ENCODE results near the gene MEG3. TPM values are rescaled to one million over a fixed set of nuclear protein-coding genes. Genes with fewer than 3 reads are reported as not detected.

MEG3 gene
- total RNA-seq, 1 experiment from 2014 or later: 62.4 TPM

DNA sequence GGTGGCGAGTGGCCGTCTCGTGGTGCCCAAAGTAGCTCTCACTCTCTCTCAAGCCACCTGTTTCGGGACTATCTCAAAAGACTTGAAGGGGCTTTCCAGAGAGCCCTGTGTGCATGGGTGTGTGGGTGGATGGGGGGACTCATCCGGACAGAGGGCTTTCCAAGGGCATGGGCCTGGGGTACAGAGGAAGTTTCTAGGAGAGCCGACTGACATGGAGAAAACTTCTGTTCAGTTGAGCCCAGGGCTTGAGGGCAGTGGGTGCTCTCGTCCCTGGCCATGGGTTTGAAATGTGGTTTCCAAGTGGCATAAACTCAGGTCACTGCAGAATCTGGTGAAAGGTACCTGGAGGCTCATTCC lies 47.4 kb upstream of the MEG3 start:
- Histone ChIP-seq H3K36me3 (ENCODE audit: control insufficient read depth, insufficient read depth, low read length) (no peaks in the 10 kb centered on the region), H3K4me3 (ENCODE audit: low read depth in 2 of 2, low read length in 2 of 2) (no peak overlapping the region), H3K27me3 (ENCODE audit: control insufficient read depth, insufficient read depth, low read length) (no peaks in the 10 kb centered on the region), H3K9me3 (ENCODE audit: control insufficient read depth, insufficient read depth, low read depth, low read length) (no peaks in the 10 kb centered on the region), H3K27ac (ENCODE audit: low read length) (no peak overlapping the region), H3K4me1 (ENCODE audit: control insufficient read depth, insufficient read depth, low read length) (no peaks in the 10 kb centered on the region)
- intact Hi-C loops (cut with micrococcal nuclease; ENCODE audit: unreplicated experiment) (no loop called here), in situ Hi-C loops (cut with HindIII; ENCODE audit: low pct_unique_long_range_greater_than_20kb, low sequenced_read_pairs) (no loop called here)
- POLR2A ChIA-PET: no interaction called here
- ATAC-seq: no peak
- no peak for DNase-seq (ENCODE audit: low read depth, low spot score)
- no peak for TF ChIP-seq SIN3A (IDR thresholded peaks at IDR 0.05; ENCODE audit: borderline replicate concordance, insufficient read depth, low read depth, low read length)
- TF ChIP-seq, protein P1, sequence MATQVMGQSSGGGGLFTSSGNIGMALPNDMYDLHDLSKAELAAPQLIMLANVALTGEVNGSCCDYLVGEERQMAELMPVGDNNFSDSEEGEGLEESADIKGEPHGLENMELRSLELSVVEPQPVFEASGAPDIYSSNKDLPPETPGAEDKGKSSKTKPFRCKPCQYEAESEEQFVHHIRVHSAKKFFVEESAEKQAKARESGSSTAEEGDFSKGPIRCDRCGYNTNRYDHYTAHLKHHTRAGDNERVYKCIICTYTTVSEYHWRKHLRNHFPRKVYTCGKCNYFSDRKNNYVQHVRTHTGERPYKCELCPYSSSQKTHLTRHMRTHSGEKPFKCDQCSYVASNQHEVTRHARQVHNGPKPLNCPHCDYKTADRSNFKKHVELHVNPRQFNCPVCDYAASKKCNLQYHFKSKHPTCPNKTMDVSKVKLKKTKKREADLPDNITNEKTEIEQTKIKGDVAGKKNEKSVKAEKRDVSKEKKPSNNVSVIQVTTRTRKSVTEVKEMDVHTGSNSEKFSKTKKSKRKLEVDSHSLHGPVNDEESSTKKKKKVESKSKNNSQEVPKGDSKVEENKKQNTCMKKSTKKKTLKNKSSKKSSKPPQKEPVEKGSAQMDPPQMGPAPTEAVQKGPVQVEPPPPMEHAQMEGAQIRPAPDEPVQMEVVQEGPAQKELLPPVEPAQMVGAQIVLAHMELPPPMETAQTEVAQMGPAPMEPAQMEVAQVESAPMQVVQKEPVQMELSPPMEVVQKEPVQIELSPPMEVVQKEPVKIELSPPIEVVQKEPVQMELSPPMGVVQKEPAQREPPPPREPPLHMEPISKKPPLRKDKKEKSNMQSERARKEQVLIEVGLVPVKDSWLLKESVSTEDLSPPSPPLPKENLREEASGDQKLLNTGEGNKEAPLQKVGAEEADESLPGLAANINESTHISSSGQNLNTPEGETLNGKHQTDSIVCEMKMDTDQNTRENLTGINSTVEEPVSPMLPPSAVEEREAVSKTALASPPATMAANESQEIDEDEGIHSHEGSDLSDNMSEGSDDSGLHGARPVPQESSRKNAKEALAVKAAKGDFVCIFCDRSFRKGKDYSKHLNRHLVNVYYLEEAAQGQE (IDR thresholded peaks at IDR 0.05; ENCODE audit: insufficient read depth in 1 of 2, low read depth in 2 of 2, low read length in 1 of 2): no peak
- TF ChIP-seq, protein P2, sequence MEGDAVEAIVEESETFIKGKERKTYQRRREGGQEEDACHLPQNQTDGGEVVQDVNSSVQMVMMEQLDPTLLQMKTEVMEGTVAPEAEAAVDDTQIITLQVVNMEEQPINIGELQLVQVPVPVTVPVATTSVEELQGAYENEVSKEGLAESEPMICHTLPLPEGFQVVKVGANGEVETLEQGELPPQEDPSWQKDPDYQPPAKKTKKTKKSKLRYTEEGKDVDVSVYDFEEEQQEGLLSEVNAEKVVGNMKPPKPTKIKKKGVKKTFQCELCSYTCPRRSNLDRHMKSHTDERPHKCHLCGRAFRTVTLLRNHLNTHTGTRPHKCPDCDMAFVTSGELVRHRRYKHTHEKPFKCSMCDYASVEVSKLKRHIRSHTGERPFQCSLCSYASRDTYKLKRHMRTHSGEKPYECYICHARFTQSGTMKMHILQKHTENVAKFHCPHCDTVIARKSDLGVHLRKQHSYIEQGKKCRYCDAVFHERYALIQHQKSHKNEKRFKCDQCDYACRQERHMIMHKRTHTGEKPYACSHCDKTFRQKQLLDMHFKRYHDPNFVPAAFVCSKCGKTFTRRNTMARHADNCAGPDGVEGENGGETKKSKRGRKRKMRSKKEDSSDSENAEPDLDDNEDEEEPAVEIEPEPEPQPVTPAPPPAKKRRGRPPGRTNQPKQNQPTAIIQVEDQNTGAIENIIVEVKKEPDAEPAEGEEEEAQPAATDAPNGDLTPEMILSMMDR (IDR thresholded peaks at IDR 0.05): no peak
- TF ChIP-seq POLR2AphosphoS5 (IDR thresholded peaks at IDR 0.05; ENCODE audit: low read depth, low read length): no peak
- no peak for TF ChIP-seq TCF7L2 (IDR thresholded peaks at IDR 0.05; ENCODE audit: low read depth, low read length)
- CTCF ChIA-PET: no interaction called here
- BruUV-seq (replicated peaks): no TSS peak

DNA sequence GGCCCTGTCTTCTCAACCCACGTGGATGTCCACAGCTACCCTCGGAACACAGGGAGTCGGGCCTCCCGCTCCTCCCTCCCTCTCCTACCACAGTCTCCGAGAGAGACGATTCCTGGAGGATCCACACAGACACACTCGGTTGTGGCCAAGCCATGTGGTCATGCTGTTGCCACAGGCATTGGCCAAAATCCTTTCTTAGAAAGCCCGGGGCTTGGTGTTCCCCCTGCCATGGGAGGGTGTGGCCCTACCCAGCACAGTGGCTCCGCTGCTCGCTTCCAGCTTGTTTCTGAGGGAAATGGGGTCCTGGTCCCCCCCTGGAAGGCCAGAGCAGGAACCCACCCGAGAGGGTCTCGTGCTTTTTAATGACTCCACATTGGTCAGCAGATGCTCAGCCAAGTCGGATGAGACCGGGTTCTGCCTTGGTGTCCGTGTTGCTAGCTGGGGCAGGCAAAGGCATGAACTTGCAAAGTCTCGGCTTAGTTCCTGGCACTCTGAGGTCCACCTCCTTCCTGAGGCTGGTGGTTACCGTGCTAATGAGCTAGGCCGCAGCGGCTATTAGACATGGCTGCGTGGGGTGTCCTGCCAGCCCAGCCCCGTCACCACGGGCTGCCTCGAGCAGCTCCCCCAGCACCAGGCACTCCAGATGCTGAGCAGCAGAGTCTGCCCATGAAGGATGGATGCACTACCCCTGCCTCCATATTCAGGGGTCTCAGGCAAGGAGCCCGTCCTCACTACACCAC lies 46.8 kb upstream of the MEG3 start:
- no TSS peak for BruUV-seq (replicated peaks)
- H3K4me1 ChIP-seq (ENCODE audit: control insufficient read depth, insufficient read depth, low read length): no peaks in the 10 kb centered on the region

More for the DNA sequence above, 46.8 kb upstream of the MEG3 start:
- TF ChIP-seq POLR2AphosphoS5 (IDR thresholded peaks at IDR 0.05; ENCODE audit: low read depth, low read length): no peak
- TF ChIP-seq, protein P2 (IDR thresholded peaks at IDR 0.05): no peak
- TF ChIP-seq TCF7L2 (IDR thresholded peaks at IDR 0.05; ENCODE audit: low read depth, low read length): no peak
- no peak for TF ChIP-seq SIN3A (IDR thresholded peaks at IDR 0.05; ENCODE audit: borderline replicate concordance, insufficient read depth, low read depth, low read length)
- H3K9me3 ChIP-seq (ENCODE audit: control insufficient read depth, insufficient read depth, low read depth, low read length): no peaks in the 10 kb centered on the region
- ATAC-seq (no peak), DNase-seq (ENCODE audit: low read depth, low spot score) (no peak)
- no peak overlapping the region for H3K27ac ChIP-seq (ENCODE audit: low read length)
- no peaks in the 10 kb centered on the region for H3K27me3 ChIP-seq (ENCODE audit: control insufficient read depth, insufficient read depth, low read length)
- H3K4me3 ChIP-seq (ENCODE audit: low read depth in 2 of 2, low read length in 2 of 2): no peak overlapping the region
- ChIA-PET POLR2A (no interaction called here), CTCF (no interaction called here)
- no peaks in the 10 kb centered on the region for H3K36me3 ChIP-seq (ENCODE audit: control insufficient read depth, insufficient read depth, low read length)
- in situ Hi-C loops (cut with HindIII; ENCODE audit: low pct_unique_long_range_greater_than_20kb, low sequenced_read_pairs): no loop called here
- intact Hi-C loops (cut with micrococcal nuclease; ENCODE audit: unreplicated experiment): no loop called here

All from Panc1 (cell line).